H1 (cell line): Measurements from ENCODE around the gene VAV2.

Experiments
- CHD2 ChIP-seq: IDR thresholded peaks from 2 replicates; pipeline ENCODE4 v1.6.1; 2012; ENCODE audit warnings: low read length, improper control_type of control experiment
- CTCF ChIP-seq, 3 experiments: IDR thresholded peaks; 1 replicate in 2 of 3; 2 replicates in 1 of 3; pipeline versions ENCODE4 v1.5.1 to v1.6.1; 2011; ENCODE audit warnings: low read length in 3 of 3, mild to moderate bottlenecking in 3 of 3, inconsistent platforms in 2 of 3, low read depth in 1 of 3, moderate library complexity in 1 of 3; ENCODE audit not compliant: insufficient read depth in 1 of 3; ENCODE audit errors: control extremely low read depth in 1 of 3
- EP300 ChIP-seq, 2 experiments: IDR thresholded peaks; 1 replicate in 1 of 2; 2 replicates in 1 of 2; pipeline ENCODE4 v1.6.1; 2011 to 2012; ENCODE audit warnings: low read depth in 2 of 2, low read length in 2 of 2, mild to moderate bottlenecking in 2 of 2, borderline replicate concordance in 1 of 2, inconsistent platforms in 1 of 2, moderate library complexity in 1 of 2
- POLR2AphosphoS5 ChIP-seq: IDR thresholded peaks from 2 replicates; pipeline ENCODE4 v1.6.1; 2011; ENCODE audit warnings: low read depth, low read length
- SIX5 ChIP-seq: IDR thresholded peaks from 2 replicates; pipeline ENCODE4 v1.6.1; 2011; ENCODE audit warnings: mild to moderate bottlenecking, low read depth, low read length
- TAF7 ChIP-seq: optimal IDR thresholded peaks from 2 replicates; pipeline ENCODE3; 2011; ENCODE audit warnings: low read depth, mild to moderate bottlenecking, inconsistent platforms, low read length, moderate library complexity, borderline replicate concordance

GRCh38 chr9:133991964-133992779 lies at the start of gene VAV2:
- TF ChIP-seq CHD2 (no peak), CTCF (IDR thresholded peaks at IDR 0.05; ENCODE audit: control extremely low read depth in 1 of 3, insufficient read depth in 1 of 3, low read depth in 1 of 3, low read length in 3 of 3) (no peak), POLR2AphosphoS5 (no peak), SIX5 (no peak), TAF7 (no peak), EP300 (IDR thresholded peaks at IDR 0.05; ENCODE audit: borderline replicate concordance in 1 of 2, low read depth in 2 of 2, low read length in 2 of 2) (no peak)
